Thyroid gland (tissue), 4 donors: ENCODE results near the gene PIGW. TPM values are rescaled to one million over a fixed set of nuclear protein-coding genes. Genes with fewer than 3 reads are reported as not detected.

ENCODE experiments used
- DNase-seq, 2 donors: peaks; one replicate each; pipeline ENCODE4 v3.0.0-alpha.2; 2019
- H3K27ac ChIP-seq, 3 donors: fragments of 200-600 bp; sonication (generic); 1 replicate in 2 of 3; 2 replicates in 1 of 3; pipeline ENCODE4 v1.5.1; 2016 to 2019; ENCODE audit warnings: mild to moderate bottlenecking in 1 of 3, moderate library complexity in 1 of 3
- H3K27me3 ChIP-seq: fragments of 200-600 bp; sonication (generic); one replicate; pipeline ENCODE4 v1.5.1; 2019
- H3K36me3 ChIP-seq, 2 donors: fragments of 200-600 bp; sonication (generic); one replicate each; pipeline ENCODE4 v1.5.1; 2016 to 2019
- H3K4me1 ChIP-seq, 2 donors: fragments of 200-600 bp; sonication (generic); one replicate each; pipeline ENCODE4 v1.5.1; 2017 to 2019
- H3K4me3 ChIP-seq, 3 donors: fragments of 200-600 bp; sonication (generic); replicated peaks in 1 of 3; 1 replicate in 2 of 3; 2 replicates in 1 of 3; pipeline ENCODE4 v1.5.1; 2016; ENCODE audit warnings: mild to moderate bottlenecking in 1 of 3
- H3K9me3 ChIP-seq: fragments of 200-600 bp; sonication (generic); one replicate; pipeline ENCODE4 v1.5.1; 2017
- CTCF ChIP-seq, 6 experiments: fragments of 200-600 bp in 3 of 6; fragments of 450-650 bp in 3 of 6; sonication (generic) in 3 of 6; IDR thresholded peaks; one replicate each; pipeline ENCODE4 v1.5.1; 2016 to 2019; ENCODE audit warnings: antibody characterized with exemption in 6 of 6, mild to moderate bottlenecking in 2 of 6, inconsistent platforms in 1 of 6, moderate library complexity in 1 of 6
- POLR2A ChIP-seq, 2 donors: fragments of 450-650 bp; IDR thresholded peaks; one replicate each; pipeline ENCODE4 v1.6.1; 2017; ENCODE audit warnings: antibody characterized with exemption in 2 of 2, mild to moderate bottlenecking in 2 of 2, moderate library complexity in 1 of 2
- WGBS, 2 donors: methylation state at CpG; one replicate each; pipeline ENCODE4 v1.1.5; 2017; 5-methylcytosine and 5-hydroxymethylcytosine counted together
- intact Hi-C: fragments of 100-400 bp; cut with DNase I; formaldehyde crosslinking; loops from one replicate; pipeline ENCODE4 v1.15.1; 2023
- total RNA-seq, 4 donors: library from RNA; depleted of rRNA; stranded (reverse); fragments of >200 nt; gene quantifications; one replicate each; pipeline ENCODE4 v1.2.3, GENCODE V29; 2016

PIGW gene
- total RNA-seq, 4 donors from 2014 or later = 6.1 to 12.5 (median 7.1) TPM

GRCh38 chr17:36550491-36551417, 16.0 kb downstream of the PIGW start:
- intact Hi-C loops = no loop called here
- no peak for DNase-seq
- 83 to 91% methylated on average over 8 of the region's 8 CpGs for WGBS, 2 donors
- peaks cover 28 to 33% of the 10 kb centered on the region in 2 donors for H3K4me1 ChIP-seq
- TF ChIP-seq CTCF (IDR thresholded peaks at IDR 0.05) = no peak
- TF ChIP-seq POLR2A (IDR thresholded peaks at IDR 0.05) = no peak
- peaks cover 0 to 5% of the 10 kb centered on the region in 2 donors for H3K36me3 ChIP-seq
- H3K27me3 ChIP-seq = no peaks in the 10 kb centered on the region
- H3K27ac ChIP-seq = no peak overlapping the region
- H3K4me3 ChIP-seq = no peak overlapping the region
- no peaks in the 10 kb centered on the region for H3K9me3 ChIP-seq

GRCh38 chr17:36553459-36553858, 18.7 kb downstream of the PIGW start:
- DNase-seq = no peak
- 92 to 94% methylated on average over 3 of the region's 3 CpGs for WGBS, 2 donors
- TF ChIP-seq POLR2A (IDR thresholded peaks at IDR 0.05) (no peak), CTCF (IDR thresholded peaks at IDR 0.05) (no peak)
- intact Hi-C loops = no loop called here
- Histone ChIP-seq H3K4me3 (no peak overlapping the region), H3K4me1 (peaks cover 3 to 11% of the 10 kb centered on the region in 2 donors), H3K9me3 (no peaks in the 10 kb centered on the region), H3K27me3 (no peaks in the 10 kb centered on the region), H3K36me3 (peaks cover 14 to 25% of the 10 kb centered on the region in 2 donors), H3K27ac (no peak overlapping the region)

- intact Hi-C loops = no loop called here
- Histone ChIP-seq H3K27ac (no peak overlapping the region), H3K9me3 (no peaks in the 10 kb centered on the region), H3K27me3 (no peaks in the 10 kb centered on the region), H3K4me1 (peaks cover 10 to 13% of the 10 kb centered on the region in 2 donors), H3K36me3 (peaks cover 27 to 37% of the 10 kb centered on the region in 2 donors), H3K4me3 (no peak overlapping the region)
- DNase-seq = no peak
- 93 to 95% methylated on average over 4 of the region's 4 CpGs for WGBS, 2 donors
- TF ChIP-seq CTCF (IDR thresholded peaks at IDR 0.05) = no peak
- TF ChIP-seq POLR2A (IDR thresholded peaks at IDR 0.05) = no peak
These were observed 31.3 kb downstream of the PIGW start for GRCh38 chr17:36566081-36566480.

GRCh38 chr17:36575028-36575427, 40.2 kb downstream of the PIGW start:
- H3K4me1 ChIP-seq = no peaks in the 10 kb centered on the region
- 96% methylated on average over 11 to 12 of the region's 12 CpGs for WGBS, 2 donors
- TF ChIP-seq POLR2A (IDR thresholded peaks at IDR 0.05) (no peak), CTCF (IDR thresholded peaks at IDR 0.05) (no peak)
- no peak overlapping the region for H3K27ac ChIP-seq
- H3K4me3 ChIP-seq = no peak overlapping the region
- no peaks in the 10 kb centered on the region for H3K9me3 ChIP-seq
- H3K27me3 ChIP-seq = no peaks in the 10 kb centered on the region
- intact Hi-C loops = no loop called here
- peaks cover 23 to 28% of the 10 kb centered on the region in 2 donors for H3K36me3 ChIP-seq
- no peak for DNase-seq

GRCh38 chr17:36576793-36577192, 42.0 kb downstream of the PIGW start:
- peaks cover 37 to 42% of the 10 kb centered on the region in 2 donors for H3K36me3 ChIP-seq
- 91 to 98% methylated on average over 2 of the region's 2 CpGs for WGBS, 2 donors

More at GRCh38 chr17:36576793-36577192, 42.0 kb downstream of the PIGW start:
- intact Hi-C loops = no loop called here
- TF ChIP-seq CTCF (IDR thresholded peaks at IDR 0.05) (no peak), POLR2A (IDR thresholded peaks at IDR 0.05) (no peak)
- Histone ChIP-seq H3K4me1 (no peaks in the 10 kb centered on the region), H3K27ac (no peak overlapping the region), H3K27me3 (no peaks in the 10 kb centered on the region), H3K4me3 (no peak overlapping the region), H3K9me3 (no peaks in the 10 kb centered on the region)
- no peak for DNase-seq
